IPS-NIHi7 (cell line): ENCODE data around the gene PRR12.

Experiments used
- DNase-seq: peaks from one replicate; pipeline ENCODE4 v3.0.0; 2012; ENCODE audit warnings: mixed read lengths; ENCODE audit errors: extremely low spot score

The PRR12 gene

GRCh38 chr19:49665351-49666119 is 74.6 kb downstream of the PRR12 start, which contains the start of the genes BCL2L12 and IRF3:
TSS of gene BCL2L12 (plus strand) at chr19:49665933. CDS start at chr19:49666693, 760 bp downstream.
TSS of gene IRF3 (minus strand) at chr19:49665857. CDS start at chr19:49664838, 1,019 bp downstream.
- peak; percentile 92 for DNase-seq

- DNase-seq, result no peak
These were observed 75.1 kb downstream of the PRR12 start for GRCh38 chr19:49666120-49666444.

- no peak for DNase-seq
These were observed 76.5 kb downstream of the PRR12 start for GRCh38 chr19:49667473-49667872.

GRCh38 chr19:49669516-49669915 is 78.5 kb downstream of the PRR12 start:
- no peak for DNase-seq

GRCh38 chr19:49672131-49672919 is 81.3 kb downstream of the PRR12 start:
- DNase-seq, result peak; percentile 88
